Fibroblast of pulmonary artery (primary cell): ENCODE results near the gene PSME3.
A peak's percentile ranks its signal among the peaks of the same experiment; 100 is the strongest.
"Not testable (repeated sequence)": the region's sequence is repeated elsewhere in the genome, so short reads cannot be mapped to it uniquely, and the experiment has no call there.

Source experiments
- DNase-seq: peaks from one replicate; pipeline ENCODE4 v3.0.0-alpha.2; 2010; ENCODE audit warnings: low read depth
- H3K4me3 ChIP-seq: replicated peaks from 2 replicates; pipeline ENCODE4 v1.5.1; 2011; ENCODE audit warnings: low read depth, mild to moderate bottlenecking, control low read depth, low read length, moderate library complexity
- CTCF ChIP-seq: IDR thresholded peaks from 2 replicates; pipeline ENCODE4 v1.5.1; 2011; ENCODE audit warnings: mild to moderate bottlenecking, control low read depth, low read length, inconsistent platforms; ENCODE audit errors: missing control alignments

PSME3 gene

GRCh38 chr17:42872251-42872965 lies 39.2 kb downstream of the PSME3 start:
- DNase-seq, result no peak
- no peak for TF ChIP-seq CTCF
- no peak overlapping the region for H3K4me3 ChIP-seq

DNA sequence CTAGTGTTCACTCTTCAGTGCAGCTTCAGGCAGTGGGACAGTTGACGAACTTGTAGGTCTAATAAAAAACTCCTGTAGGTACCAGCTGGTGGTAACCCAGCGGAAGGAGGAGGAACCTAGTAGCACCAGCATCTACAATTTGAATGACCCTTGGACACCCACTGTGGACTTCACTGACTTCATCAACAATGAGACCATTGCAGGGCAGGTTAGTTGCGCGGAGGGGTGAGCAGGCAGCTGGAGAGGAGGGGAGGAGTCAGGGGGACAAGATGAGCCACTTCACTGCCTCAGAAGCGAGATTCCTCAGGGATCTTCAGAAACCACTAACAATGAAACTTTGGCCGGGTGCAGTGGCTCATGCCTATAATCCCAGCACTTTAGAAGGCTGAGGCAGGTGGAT lies 40.1 kb downstream of the PSME3 start:
- H3K4me3 ChIP-seq, result no peak overlapping the region
- DNase-seq, result no peak
- TF ChIP-seq CTCF, result no peak

DNA sequence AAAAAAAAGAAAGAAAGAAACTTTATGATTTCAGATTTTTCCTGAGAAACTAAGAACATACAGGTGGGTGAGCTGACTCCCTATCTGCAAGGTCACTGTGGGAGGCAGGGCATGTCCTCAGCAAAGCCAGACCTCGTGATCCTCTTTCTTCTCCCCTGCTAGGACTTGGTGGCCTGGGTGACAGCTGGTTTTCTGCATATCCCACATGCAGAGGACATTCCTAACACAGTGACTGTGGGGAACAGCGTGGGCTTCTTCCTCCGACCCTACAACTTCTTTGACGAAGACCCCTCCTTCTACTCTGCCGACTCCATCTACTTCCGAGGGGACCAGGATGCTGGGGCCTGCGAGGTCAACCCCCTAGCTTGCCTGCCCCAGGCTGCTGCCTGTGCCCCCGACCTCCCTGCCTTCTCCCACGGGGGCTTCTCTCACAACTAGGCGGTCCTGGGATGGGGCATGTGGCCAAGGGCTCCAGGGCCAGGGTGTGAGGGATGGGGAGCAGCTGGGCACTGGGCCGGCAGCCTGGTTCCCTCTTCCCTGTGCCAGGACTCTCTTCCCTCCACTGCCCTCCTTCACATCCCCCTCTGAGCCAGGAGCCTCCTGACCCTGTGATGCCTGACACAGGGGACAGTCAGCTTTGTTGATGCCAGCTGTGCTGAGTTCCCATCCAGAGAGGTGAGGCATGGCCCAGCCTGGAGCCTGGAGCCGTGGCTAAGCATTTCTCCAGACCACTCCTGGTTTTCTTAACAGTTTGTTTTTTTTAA lies 40.9 kb downstream of the PSME3 start:
- not testable (repeated sequence) for H3K4me3 ChIP-seq, DNase-seq

DNA sequence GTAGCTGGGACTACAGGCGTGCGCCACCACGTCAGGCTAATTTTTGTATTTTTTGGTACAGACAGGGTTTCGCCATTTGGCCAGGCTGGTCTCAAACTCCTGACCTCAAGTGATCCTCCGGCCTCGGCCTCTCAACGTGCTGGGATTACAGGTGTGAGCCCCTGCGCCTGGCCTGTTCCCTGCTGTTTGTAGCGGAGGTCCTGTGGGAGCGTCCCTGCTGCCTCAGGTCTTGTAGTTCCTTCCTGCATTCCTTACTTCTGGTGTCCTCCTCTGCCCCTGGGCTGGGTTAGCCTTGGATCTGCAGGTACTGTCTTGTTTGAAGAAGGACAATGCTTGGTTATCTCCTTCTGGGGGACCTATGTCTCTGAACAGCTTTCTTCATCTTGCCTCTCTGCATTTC lies 43.8 kb downstream of the PSME3 start:
- DNase-seq, result no peak
- no peak for TF ChIP-seq CTCF
- no peak overlapping the region for H3K4me3 ChIP-seq

GRCh38 chr17:42878123-42878880 lies 45.1 kb downstream of the PSME3 start:
- H3K4me3 ChIP-seq, result no peak overlapping the region
- TF ChIP-seq CTCF, result no peak
- DNase-seq, result no peak

DNA sequence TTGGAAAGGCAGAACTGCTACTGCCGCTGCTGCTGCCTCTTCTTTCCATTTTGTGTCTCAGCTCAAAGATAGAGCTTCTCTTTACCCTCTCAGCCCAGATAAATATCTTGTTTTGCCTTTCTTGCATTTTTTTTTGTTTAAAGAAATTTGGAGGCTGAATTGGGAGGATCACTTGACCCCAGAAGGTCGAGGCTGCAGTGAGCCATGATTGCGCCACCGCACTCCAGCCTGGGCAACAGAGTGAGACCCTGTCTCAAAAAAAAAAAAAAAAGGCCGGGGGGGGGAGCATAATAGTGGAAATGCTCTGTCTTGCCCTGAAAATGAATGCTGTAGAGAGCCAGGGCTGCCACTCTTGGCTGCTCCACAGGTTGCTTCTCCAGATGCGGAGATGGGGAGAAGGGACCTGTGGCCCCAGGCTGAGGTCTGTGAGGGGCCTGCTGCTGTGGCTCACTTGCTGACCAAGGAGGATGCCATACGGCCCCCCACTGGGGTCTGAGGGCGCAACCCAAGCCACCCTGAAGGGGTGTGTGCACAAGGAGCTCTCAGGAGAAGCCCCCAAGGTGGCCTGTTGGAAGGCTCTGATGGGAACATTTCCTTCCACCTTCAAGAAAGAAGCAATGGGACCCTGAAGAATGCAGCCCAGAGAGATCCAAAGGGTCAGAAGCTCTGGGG lies 45.9 kb downstream of the PSME3 start:
- no peak for TF ChIP-seq CTCF
- no peak for DNase-seq
- no peak overlapping the region for H3K4me3 ChIP-seq

DNA sequence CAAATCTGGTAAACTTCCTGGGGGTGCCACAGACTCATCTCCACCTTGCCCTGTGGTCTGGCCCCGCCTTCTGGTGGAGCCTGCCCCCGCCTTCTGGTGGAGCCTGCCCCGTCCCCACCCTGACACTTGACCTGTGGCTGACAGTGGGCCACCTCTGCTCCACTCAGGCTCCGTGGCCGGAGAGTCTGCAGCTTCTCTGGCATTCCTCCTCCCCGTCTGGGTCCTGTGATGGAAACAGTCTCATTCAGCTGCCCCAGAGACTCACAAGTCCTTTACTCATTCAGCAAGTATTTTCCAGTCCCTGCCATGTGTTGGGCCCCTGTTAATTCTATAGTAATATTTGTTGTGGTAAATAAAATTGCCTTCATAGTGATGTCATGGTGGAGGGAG lies 46.4 kb downstream of the PSME3 start:
- no peak for TF ChIP-seq CTCF
- no peak overlapping the region for H3K4me3 ChIP-seq
- peak; percentile 11 for DNase-seq
